ENCODE results near the gene DNAH14.
"Not testable (repeated sequence)": the region's sequence is repeated elsewhere in the genome, so short reads cannot be mapped to it uniquely, and the experiment has no call there.

The DNAH14 gene

GRCh38 chr1:225348400-225348799 lies 418.9 kb downstream of the DNAH14 start:
- no peak for DNase-seq (ENCODE audit: low read depth)

DNA sequence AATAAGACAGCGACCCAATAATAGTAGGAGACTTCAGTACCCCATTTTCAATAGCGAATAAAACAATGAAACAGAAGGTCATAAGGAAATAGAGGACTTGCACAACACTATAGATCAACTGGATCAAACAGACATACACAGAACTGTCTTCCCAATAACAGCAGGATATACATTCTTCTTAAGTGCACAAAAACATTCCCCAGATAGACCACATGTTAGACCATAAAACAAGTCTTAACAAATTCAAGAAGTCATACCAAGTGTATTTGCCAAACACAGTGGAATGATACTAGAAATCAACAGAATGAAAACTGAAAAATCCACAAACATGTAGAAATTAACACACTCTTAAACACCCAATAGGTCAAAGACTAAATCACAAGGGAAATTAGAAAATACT lies 420.4 kb downstream of the DNAH14 start:
- DNase-seq (ENCODE audit: low read depth), result no peak

- no peak for DNase-seq (ENCODE audit: low read depth)
These were observed 421.4 kb downstream of the DNAH14 start for GRCh38 chr1:225350872-225351271.

DNA sequence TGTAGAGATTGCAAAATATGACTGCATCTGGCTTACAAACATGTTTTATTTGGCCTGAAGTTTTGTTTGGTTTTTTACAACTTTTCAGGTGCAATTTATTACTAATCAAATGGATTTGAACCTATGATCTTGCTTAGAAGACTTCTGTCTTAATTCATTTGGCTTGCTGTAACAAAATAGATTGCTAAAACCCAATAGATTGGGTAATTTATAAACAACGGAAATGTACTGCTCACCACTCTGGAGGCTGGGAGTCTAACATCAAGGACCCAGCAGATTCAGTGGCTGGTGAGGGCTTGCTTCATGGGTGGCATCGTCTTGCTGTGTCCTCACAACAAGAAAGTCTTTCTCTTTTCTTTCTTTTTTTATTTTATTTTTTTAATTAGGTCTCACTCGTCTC lies 425.4 kb downstream of the DNAH14 start:
- DNase-seq (ENCODE audit: low read depth), result no peak

DNA sequence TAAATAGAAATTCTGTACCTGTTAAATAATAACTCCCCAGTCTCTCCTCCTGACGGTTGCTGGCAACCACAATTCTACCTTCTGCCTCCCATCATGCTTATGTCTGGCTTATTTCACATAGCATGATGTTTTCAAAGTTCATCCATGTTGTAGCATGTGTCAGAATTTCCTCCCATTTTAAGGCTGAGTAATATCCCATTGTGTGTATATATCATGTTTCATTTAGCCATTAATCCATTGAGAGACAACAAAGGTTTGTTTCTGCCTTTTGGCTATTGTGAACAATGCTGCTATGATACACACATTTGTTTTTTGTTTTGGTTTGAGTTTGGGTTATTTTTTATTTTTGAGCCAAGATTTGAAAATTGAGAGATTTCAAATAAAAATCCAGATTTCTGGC lies 426.4 kb downstream of the DNAH14 start:
- no peak for DNase-seq (ENCODE audit: low read depth)

- DNase-seq (ENCODE audit: low read depth), result no peak
These were observed 430.6 kb downstream of the DNAH14 start for GRCh38 chr1:225360119-225360518.

- DNase-seq (ENCODE audit: low read depth), result no peak
These were observed 431.7 kb downstream of the DNAH14 start for GRCh38 chr1:225361176-225361575.

DNA sequence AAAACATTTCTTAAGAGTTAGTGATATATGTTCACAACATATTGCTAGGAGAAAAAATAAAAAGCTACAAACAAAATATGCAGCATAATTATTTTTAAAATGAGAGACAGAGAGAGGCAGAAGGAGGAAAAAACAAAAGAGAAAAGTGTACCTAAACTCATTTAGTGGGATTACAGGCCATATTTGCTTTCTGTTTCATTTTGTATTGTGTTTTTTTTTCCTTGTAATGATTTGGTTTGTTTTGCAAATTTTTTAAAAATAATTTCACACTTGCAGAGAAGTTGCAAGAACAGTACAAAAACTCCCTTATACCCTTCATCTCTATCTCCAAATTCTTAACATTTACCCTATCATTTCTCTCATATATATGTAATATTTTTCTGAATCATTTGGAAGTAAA lies 433.3 kb downstream of the DNAH14 start:
- DNase-seq (ENCODE audit: low read depth), result no peak

- DNase-seq (ENCODE audit: low read depth), result no peak
These were observed 435.0 kb downstream of the DNAH14 start for GRCh38 chr1:225364439-225364838.

GRCh38 chr1:225366018-225366417 lies 436.5 kb downstream of the DNAH14 start:
- DNase-seq (ENCODE audit: low read depth), result no peak

DNA sequence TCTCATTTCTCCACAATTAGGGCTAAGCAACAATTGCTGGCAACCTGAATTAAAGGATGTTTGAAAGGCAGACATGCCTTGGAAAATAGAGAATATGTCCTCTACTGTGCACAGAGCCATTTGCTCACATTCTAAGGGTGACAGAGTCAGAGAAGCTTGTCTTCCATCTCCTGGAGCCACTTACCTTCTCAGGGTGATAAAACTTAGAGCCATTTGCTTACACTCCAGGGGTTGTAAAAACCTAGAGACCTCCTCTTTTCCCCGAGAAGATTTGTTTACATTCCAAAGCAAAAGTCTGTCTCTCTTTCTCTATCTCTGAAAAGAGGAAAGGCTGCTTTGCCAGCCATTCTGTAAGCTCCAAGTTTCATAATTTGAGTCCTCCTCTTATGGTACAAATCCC lies 437.1 kb downstream of the DNAH14 start:
- no peak for DNase-seq (ENCODE audit: low read depth)

GRCh38 chr1:225368036-225368552 lies 438.6 kb downstream of the DNAH14 start:
- no peak for DNase-seq (ENCODE audit: low read depth)

- DNase-seq (ENCODE audit: low read depth), result no peak
These were observed 442.0 kb downstream of the DNAH14 start for GRCh38 chr1:225371366-225372010.

GRCh38 chr1:225373155-225373554 lies 443.7 kb downstream of the DNAH14 start:
- DNase-seq (ENCODE audit: low read depth), result no peak

DNA sequence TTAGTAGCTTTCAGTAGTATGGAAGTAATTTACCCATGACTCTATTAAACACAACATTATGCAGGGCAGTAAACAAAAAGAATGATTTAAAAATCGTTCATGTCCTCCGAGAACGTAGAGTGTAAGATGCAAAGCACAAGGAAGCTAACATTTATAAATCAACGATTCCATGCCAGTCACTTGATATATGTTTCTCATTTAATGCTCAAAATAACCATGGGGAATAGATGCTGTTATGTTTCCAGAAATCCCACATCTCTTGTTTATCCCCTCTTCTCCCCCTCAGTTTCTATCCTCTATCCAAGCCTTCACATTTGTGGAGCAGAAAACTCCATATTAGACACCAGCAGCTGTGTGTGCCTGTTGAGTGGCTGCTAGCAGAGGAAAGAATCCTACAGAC lies 445.5 kb downstream of the DNAH14 start:
- DNase-seq (ENCODE audit: low read depth), result no peak

GRCh38 chr1:225378880-225379279 lies 449.4 kb downstream of the DNAH14 start:
- no peak for DNase-seq (ENCODE audit: low read depth)

GRCh38 chr1:225380691-225381090 lies 451.2 kb downstream of the DNAH14 start:
- DNase-seq (ENCODE audit: low read depth), result no peak

DNA sequence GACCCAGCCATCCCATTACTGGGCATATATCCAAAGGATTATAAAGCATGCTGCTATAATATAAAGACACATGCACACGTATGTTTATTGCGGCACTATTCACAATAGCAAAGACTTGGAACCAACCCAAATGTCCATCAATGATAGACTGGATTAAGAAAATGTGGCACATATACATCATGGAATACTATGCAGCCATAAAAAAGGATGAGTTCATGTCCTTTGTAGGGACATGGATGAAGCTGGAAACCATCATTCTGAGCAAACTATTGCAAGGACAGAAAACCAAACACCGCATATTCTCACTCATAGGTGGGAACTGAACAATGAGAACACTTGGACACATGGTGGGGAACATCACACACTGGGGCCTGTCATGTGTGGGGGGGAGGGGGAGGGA lies 457.4 kb downstream of the DNAH14 start:
- DNase-seq (ENCODE audit: low read depth), result not testable (repeated sequence)

DNA sequence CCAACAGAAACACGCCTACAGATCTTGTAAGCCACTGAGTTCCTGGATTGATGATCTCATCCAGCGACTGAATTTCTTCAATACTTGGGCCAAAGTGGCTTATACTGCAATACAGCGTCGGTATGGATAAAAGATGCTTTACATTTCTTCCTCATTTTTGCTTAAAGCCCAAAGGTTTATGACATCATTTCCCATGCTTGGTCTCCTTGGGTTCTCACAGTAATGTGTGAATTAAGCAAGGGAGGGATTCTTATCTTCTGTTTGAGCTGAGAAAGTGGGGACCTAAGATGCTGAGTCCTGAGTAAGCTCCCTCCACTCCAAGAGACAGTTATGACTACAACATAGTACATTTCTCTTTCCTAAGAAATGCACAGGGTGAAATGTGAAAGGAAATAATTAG lies 458.9 kb downstream of the DNAH14 start:
- no peak for DNase-seq (ENCODE audit: low read depth)

DNA sequence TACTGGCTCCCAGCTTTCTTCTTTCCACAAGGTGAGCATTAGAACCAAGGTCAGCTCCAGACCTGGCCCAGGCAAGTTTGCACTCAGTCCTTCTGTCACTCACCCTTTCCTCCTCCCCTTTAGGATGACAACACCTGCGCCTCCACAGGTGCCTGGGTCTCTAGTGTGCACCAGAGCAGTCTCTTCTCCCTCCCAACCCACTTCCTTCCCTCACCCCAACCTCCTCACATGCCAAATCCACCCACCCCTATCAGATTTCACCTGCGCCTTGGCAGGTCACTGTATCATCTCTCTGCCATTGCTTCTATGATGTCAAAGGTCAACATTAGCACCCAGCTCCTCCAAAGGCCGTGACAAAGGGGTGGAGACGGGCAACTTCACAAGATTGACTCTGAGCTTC lies 460.4 kb downstream of the DNAH14 start:
- DNase-seq (ENCODE audit: low read depth), result no peak

DNA sequence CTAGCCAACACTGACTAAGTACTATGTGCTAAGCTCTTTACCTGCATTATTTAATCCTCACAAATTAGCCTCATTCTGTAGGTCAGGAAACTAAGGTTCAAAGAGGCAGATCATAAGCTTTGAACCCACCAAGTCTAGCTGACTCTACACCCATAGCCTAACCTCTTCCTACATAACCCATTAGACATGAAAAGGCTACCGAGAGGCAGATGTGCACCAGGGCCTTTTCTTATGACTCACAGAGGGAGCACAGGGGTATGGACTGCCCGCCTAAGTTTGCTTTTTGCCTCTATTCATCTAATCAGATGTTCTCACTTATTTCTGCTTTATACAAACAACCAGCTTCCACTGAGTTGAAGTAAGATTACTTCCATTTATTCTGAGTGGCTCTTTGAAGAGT lies 466.9 kb downstream of the DNAH14 start:
- no peak for DNase-seq (ENCODE audit: low read depth)

GRCh38 chr1:225400968-225401367 lies 471.5 kb downstream of the DNAH14 start:
- DNase-seq (ENCODE audit: low read depth), result no peak

DNA sequence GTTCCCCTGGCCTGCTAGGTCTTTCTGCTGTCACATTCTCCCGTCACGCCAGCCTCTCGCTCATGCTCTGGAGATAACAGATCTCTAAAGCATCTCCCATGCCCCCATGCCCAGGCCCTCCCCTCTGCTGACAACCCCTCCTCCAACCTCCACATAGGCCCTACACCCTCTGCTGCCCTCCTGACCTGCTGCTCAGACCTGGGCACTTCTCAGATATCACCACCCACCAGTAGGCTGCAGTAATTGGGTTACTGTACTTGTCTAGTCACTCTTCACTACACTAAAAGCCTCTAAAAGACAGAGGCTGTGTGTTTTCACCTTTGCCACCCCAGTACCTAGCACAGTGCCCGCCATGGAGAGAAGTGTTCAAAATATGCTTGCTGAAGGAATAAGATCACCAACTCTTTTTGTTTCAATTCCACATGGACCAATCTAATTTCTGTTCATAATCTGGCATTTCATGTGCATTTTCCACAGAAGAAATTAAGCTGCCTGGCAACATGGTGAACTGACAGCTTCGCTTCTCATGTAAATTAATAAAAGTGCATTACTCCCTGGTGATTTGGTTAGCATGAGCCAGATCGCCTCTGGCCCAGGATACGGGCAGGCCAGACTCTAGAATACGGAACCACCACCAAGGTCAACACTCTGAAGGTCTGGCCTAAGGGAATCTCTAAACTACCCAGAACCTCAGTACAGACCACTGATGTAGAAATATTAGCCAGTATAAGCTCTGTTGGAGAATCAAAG lies 477.7 kb downstream of the DNAH14 start:
- no peak for DNase-seq (ENCODE audit: low read depth)

DNA sequence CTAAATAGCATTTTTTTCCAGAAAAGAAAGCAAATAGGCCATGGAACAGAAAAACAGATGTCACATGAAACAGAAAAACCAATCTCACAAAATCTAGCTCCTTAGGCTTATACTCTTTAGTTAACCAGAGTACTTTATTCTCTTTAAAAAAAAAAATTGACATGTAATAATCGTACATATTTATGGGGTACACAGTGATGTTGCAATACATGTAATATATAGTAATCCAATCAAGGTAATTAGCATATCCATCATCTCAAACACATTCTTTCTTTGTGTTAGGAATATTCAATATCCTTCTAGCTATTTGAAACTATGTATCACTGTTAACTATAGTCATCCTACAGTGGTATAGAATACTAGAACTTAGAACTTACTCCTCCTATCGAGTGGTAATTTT lies 478.3 kb downstream of the DNAH14 start:
- no peak for DNase-seq (ENCODE audit: low read depth)
